Middle frontal gyrus (tissue), 1 donor: ENCODE results near the gene LMO2.
"Not testable (repeated sequence)": the region's sequence is repeated elsewhere in the genome, so short reads cannot be mapped to it uniquely, and the experiment has no call there.

ENCODE experiments used
- DNase-seq: peaks from one replicate; pipeline ENCODE4 v3.0.0-alpha.2; 2015; ENCODE audit warnings: low spot score; ENCODE audit errors: extremely low spot score

LMO2 gene

GRCh38 chr11:33827206-33827605 is 64.7 kb downstream of the LMO2 start:
- no peak for DNase-seq

GRCh38 chr11:33825854-33826560 is 65.9 kb downstream of the LMO2 start:
- DNase-seq, result no peak

GRCh38 chr11:33822981-33823380 is 68.9 kb downstream of the LMO2 start:
- not testable (repeated sequence) for DNase-seq

- no peak for DNase-seq
Observed at GRCh38 chr11:33819278-33820035, 72.4 kb downstream of the LMO2 start.
